ENCODE measurements around the gene SPDYE3.

Gene SPDYE3

GRCh38 chr7:100370746-100371145, 63.2 kb downstream of the SPDYE3 start:
- no peak for DNase-seq (ENCODE audit: low read depth)

- DNase-seq (ENCODE audit: low read depth) = no peak
Observed at GRCh38 chr7:100371561-100372171, 64.2 kb downstream of the SPDYE3 start.
